Pons (tissue), 1 donor: ENCODE measurements around the gene GRM2.

Experiments
- DNase-seq: peaks from one replicate; pipeline ENCODE4 v3.0.0-alpha.2; 2016; ENCODE audit warnings: low spot score

Gene GRM2

DNA sequence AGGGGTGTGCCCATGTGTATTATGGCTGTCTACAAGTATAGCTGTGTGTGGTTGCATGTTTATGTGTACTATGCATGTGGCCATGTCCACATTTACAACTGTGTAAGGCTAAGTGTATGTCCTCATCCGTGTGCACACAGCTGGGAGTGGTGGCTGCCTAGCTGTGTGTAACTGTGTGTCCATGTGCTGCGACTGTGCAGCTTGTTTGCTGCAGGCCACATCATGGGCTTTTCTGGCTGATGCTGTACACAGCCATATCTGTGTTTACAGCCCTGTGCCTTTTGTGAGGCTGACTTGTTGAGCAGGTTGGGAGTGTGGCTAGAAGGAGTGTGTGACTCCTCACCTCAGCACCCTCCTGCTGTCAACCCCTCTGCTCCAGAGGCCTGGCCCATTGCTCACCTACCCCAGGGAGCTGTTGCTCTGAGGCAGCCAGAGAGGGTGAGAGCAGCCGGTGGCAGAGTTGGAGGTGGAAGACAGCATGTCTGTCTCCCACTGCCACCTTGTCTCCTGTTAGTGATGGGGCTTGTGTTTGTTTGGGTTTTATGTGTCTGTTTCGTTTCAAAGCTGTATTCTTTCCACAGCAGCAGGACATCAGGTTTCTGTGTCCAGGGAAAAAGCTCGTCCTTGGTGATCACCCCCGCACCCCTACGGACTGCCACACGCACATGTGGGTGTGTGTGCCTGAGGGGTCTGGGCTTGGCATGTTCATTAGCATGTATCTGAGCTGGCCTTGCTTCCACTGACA is 1.4 kb upstream of the GRM2 start:
- no peak for DNase-seq

DNA sequence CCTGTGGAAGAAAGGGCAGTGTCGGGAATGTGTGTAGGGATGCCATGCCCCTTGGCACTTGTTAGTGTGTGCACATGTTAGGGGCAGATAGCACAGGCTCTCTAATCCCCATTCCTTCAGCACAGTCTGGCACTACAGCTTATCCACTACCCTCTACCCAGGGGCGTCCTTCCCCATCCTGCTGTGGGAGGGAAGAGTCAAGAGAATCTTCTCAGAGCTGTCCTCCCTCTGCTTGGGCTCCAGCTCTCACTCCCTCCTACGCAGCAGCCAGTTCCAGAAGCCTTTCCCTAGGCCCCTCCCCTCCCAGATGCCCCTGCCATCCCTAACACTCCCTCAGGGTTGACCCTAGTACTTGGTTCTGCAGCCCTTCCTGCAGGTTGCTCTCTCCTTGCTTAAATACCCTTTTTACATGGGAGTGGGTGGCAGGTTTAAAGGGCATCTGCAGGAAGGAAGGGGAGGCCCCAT is 815 bp upstream of the GRM2 start:
- DNase-seq: no peak

DNA sequence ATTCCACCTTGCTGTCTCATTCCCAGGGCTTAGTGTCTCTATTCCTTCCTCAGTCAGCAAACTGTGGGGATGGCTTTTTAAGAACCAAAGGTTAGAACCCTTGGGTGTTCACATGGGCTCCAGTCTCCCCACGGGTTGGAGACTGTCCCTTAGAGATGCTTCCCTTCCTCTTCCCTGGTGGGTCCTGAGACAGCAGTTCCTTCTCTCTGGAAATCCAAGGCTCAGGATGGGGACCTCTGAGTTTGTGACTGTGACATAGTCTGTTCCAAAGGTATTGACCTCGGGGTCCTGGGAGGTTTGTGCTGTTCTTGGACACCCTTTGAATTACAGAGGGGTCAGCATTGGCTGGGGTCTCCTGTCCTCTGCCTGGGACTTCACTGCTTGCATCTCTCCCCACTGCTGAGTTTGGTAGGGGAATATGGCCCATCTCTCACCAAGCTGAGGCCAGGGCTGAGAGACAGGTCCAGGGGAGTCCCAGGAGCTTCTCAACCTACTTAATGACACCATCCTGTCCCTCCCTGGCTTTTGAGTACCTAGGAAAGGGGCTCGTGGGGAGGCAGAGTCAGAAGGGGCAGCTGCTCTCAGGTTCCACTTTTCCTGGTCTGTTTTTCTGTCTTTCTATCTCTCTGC is 1.5 kb downstream of the GRM2 start:
- DNase-seq: no peak

DNA sequence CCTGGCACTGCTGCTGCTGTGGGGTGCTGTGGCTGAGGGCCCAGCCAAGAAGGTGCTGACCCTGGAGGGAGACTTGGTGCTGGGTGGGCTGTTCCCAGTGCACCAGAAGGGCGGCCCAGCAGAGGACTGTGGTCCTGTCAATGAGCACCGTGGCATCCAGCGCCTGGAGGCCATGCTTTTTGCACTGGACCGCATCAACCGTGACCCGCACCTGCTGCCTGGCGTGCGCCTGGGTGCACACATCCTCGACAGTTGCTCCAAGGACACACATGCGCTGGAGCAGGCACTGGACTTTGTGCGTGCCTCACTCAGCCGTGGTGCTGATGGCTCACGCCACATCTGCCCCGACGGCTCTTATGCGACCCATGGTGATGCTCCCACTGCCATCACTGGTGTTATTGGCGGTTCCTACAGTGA is 2.1 kb downstream of the GRM2 start:
- DNase-seq: no peak

DNA sequence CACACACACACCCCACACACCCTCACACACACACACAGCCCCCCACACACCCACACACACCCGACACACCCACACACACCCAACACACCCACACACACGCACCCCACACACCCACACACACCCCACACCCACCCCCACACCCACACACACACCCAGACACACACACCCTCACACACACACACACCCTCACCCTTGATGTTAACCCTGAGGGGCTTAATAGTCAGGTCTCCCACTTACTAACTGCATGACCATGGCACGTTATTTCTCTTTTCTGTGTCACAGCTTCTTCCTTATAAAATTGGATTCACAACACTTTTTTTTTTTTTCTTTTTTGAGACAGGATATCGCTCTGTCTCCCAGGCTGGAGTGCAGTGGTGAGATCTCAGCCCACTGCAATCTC is 2.8 kb downstream of the GRM2 start:
- no peak for DNase-seq

DNA sequence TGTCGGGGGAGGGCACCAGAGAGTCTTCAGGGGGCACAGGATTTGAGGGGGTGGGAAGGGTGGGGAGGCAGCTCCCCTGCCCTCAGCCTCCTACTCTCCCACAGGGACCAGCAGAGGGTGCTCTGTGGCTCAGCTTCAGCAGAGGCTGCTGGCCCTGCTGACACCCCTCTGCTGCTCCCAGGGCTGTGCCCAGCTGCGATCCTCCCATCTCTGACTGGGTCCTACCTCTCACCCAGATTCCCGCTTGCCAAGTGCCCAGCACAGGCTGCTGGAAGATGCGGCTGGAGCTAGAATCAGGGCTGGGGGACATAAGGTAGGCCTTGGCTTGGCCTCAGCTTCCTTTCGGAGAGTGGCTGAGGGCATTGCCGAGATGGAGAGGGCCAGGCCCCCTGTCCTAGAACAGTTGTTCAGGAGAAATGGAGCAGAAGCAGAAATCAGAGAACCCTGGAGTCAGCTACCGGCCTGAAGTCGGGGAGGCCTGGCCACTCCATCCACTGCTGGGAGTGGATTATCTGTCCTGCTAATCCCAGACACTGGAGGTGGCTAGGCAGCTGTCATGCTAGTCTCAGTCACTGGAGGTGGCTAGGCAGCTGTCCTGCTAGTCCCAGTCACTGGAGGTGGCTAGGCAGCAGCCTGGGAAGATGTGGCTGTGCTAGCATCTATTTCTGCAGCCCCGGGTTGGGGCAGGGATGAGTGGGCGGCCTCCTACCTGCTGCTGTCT is 3.9 kb downstream of the GRM2 start:
- no peak for DNase-seq

DNA sequence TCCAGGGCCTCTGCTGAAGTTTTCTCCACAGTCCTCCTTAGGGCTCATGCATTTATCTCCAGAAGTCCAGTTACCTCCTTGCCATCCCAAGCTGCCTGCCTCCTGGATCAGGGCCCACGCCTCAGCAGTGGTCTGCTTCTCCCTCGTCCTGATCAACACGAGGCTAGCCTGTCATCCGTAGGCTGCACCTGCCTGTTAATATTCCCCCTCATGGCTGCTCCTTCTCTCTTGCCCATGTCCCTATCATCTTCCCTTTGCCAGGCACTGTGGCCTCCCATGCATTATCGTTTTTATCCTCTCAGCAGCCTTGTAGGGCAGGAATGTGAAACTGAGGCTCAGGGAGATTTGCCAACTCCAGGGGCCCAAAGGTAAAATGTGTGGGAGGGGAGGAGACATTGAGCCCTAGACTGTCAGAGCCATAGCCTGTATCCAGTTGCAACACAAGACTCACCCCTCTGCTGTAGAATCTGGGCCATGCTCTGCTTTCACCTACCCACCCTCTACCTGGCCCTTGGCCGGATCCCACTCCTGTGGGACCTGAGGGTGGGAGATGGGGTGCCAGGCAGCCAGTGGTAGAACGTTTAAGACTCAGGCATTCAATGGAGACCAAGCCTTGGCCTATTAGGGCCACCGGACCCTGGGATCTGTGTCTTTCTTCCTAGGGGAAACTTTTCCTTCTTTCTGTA is 4.6 kb downstream of the GRM2 start:
- no peak for DNase-seq

DNA sequence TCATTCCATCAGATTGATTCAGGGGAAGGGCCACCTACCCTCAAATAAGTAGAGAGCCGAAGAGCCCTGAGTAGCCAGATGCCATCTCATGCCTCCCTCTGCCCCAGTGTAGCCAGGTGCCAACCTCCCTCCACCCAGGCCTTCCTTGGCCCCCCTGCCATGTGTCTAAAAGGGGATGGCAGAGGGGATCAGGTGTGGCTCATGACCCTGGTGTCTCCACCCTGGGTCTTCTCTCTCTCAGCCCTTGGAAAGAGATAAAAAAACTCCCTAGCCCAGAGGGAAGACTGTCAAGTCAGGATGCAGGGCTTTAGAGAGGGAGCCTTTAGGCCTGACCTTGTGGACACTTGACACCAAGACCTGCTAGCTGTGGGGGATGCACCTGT is 5.2 kb downstream of the GRM2 start:
- no peak for DNase-seq

DNA sequence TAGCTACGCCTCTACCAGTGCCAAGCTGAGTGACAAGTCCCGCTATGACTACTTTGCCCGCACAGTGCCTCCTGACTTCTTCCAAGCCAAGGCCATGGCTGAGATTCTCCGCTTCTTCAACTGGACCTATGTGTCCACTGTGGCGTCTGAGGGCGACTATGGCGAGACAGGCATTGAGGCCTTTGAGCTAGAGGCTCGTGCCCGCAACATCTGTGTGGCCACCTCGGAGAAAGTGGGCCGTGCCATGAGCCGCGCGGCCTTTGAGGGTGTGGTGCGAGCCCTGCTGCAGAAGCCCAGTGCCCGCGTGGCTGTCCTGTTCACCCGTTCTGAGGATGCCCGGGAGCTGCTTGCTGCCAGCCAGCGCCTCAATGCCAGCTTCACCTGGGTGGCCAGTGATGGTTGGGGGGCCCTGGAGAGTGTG is 5.7 kb downstream of the GRM2 start:
- DNase-seq: no peak

DNA sequence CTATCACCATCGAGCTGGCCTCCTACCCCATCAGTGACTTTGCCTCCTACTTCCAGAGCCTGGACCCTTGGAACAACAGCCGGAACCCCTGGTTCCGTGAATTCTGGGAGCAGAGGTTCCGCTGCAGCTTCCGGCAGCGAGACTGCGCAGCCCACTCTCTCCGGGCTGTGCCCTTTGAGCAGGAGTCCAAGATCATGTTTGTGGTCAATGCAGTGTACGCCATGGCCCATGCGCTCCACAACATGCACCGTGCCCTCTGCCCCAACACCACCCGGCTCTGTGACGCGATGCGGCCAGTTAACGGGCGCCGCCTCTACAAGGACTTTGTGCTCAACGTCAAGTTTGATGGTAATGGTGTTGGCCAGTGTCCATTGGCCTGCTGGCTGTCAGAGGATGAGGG is 6.1 kb downstream of the GRM2 start:
- no peak for DNase-seq

DNA sequence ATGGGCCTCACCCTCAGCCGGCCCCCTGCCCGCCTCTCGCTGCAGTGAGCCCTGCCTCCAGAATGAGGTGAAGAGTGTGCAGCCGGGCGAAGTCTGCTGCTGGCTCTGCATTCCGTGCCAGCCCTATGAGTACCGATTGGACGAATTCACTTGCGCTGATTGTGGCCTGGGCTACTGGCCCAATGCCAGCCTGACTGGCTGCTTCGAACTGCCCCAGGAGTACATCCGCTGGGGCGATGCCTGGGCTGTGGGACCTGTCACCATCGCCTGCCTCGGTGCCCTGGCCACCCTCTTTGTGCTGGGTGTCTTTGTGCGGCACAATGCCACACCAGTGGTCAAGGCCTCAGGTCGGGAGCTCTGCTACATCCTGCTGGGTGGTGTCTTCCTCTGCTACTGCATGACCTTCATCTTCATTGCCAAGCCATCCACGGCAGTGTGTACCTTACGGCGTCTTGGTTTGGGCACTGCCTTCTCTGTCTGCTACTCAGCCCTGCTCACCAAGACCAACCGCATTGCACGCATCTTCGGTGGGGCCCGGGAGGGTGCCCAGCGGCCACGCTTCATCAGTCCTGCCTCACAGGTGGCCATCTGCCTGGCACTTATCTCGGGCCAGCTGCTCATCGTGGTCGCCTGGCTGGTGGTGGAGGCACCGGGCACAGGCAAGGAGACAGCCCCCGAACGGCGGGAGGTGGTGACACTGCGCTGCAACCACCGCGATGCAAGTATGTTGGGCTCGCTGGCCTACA is 8.5 kb downstream of the GRM2 start:
- DNase-seq: no peak

DNA sequence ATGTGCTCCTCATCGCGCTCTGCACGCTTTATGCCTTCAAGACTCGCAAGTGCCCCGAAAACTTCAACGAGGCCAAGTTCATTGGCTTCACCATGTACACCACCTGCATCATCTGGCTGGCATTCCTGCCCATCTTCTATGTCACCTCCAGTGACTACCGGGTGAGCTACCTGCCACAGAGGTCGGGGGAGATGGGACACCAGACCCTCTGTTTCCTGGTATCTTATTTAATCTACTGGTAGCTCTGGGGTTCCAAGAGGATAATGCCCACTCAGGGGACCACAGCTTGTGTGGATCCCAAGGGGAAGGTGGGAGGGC is 9.1 kb downstream of the GRM2 start:
- no peak for DNase-seq

DNA sequence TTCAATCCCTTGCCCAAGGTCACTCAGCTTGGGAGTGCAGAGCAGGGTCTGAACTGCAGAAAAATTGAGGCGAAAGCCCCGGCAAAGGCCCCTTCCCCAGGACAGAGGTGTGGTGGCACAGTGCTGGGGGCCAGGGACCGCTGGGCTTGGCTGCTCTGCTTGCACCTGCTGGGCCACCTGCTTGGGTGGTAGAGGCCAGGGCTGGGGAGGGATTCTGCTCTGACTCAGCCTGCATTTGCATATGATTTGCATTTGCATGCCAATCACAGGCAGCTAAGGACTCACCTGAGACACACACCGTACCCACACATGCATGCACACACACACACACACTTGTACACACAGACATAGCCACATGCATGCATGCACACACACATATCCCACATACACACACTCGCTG is 9.9 kb downstream of the GRM2 start:
- DNase-seq: no peak

DNA sequence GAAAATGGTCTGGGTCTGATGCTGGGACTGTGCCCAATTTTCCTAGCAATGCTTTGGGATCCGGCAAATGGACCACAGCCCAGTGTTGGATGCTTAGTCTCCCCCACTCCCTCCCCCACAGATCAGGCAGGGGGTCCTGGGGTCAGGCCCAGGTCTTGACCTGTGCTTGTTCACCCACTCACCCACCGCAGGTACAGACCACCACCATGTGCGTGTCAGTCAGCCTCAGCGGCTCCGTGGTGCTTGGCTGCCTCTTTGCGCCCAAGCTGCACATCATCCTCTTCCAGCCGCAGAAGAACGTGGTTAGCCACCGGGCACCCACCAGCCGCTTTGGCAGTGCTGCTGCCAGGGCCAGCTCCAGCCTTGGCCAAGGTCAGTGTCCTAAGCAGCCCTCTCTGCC is 10.6 kb downstream of the GRM2 start:
- no peak for DNase-seq

DNA sequence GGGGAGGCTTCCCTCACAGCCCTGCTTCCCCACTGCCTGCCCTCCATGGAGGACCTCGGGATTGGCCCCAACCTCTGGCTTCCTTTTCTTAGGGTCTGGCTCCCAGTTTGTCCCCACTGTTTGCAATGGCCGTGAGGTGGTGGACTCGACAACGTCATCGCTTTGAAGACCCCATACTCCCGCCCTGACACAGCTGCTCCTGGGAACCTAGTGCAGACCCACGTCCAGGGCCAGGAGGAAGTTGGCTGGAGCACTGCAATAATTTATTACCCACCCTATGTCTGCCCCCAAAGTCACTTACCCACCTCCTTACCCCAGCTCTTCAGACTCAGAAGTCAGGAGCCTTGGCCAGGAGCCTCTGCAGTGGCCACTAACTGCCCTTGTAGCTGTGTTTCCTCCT is 11.1 kb downstream of the GRM2 start:
- DNase-seq: no peak

DNA sequence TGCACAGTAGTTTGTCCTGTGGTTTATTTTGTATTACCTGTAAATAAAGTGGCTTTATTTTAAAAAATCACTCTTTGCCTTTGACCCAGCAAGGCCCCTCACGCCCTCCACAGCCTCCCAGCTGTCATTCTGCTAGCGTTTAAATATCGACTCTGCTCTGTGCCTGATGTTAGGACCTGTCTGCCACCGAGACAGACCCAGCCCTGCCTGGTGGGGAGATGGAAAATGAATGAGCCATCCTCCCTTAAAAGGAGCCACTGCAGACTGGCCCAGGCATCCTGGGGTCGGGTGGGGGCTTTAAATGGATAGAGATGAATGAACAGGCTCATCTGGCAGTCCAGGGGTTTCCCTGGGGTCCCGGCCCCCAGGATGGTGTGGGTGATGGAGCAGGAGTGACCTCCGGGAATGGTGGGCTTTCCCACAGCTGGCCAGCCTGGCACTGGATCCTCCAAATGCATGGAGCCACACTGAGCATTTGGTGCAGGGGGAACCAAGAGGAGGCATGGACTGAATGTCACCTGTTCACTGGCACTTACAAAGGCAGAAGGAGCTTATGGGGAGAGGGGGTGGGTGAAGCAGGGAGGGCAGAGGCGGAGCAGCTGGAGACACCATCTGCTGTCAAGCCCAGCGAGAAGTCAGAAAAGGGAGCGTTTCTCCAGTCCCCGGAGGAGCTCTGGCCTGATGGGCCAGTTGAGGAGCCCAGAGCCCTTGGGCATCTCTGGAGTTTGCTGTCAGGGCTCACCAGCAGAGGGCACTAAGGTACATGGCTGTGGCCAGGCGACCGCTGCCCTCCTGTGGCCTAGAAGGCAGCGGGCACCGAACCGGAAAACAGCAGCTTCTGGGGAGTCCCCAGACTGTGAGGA is 11.9 kb downstream of the GRM2 start:
- peak; percentile 23 for DNase-seq

DNA sequence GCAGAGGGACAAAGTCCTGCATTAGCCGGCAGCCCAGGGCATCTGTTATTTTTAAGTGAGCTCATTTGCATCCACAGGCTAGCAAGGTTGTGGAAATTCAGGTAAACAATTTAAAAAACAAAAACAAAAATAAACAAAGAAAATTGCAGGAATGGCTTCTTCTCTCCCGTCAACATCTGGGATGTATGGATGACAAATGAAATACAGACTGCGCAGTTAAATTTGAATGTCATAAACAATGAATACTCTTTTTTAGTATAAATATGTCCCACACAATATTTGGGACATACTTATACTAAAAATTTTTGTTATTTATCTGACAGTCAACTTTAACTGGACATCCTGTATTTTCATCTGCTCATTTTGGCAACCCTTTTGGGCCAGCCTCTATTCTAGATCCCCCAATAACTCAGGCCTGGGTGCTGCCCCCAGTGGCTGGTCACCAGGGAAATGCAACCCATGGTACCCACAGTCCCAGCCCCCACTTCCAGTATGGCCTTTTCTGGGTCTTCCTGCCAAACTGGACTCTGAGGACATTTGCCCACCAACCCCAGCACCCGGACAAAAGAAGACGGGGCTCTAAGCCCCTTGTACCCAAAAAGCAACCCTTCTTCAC is 12.7 kb downstream of the GRM2 start:
- no peak for DNase-seq

DNA sequence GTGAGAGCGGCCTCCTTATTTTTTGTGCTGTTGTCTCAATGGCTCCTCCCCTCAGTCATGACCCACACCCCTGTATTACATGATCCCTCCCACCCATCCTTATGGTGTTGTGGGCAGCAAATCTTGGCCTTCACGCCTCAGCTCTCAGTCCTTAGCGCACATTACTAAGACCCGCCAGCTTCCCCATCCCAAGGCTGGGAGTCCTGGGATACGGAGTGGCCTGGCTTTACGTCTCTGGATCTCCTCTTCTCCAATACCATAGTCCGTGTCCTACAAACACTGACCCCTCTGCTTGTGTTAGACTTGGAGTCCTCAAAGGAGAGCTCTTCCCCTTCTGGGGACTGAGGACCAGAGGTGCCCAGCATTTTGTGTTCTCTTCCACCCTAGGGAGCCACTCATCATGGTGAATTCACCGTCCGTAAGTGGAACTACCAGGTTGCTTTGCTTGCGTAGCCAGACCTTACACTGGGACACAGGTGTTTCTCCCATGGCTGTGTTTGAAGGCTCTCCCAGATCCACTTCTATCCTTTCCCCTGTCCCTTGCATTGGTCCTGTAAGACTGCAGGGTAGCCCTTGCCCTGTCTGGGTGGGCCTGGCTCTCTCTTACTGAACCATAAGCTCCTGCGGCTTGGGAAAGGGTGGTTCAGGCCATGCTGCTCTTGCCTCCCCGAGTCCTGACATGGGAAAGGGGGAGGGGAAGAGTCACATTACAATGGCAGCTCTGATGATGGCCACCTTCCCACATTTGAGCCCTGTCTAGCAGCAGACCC is 13.6 kb downstream of the GRM2 start:
- no peak for DNase-seq

DNA sequence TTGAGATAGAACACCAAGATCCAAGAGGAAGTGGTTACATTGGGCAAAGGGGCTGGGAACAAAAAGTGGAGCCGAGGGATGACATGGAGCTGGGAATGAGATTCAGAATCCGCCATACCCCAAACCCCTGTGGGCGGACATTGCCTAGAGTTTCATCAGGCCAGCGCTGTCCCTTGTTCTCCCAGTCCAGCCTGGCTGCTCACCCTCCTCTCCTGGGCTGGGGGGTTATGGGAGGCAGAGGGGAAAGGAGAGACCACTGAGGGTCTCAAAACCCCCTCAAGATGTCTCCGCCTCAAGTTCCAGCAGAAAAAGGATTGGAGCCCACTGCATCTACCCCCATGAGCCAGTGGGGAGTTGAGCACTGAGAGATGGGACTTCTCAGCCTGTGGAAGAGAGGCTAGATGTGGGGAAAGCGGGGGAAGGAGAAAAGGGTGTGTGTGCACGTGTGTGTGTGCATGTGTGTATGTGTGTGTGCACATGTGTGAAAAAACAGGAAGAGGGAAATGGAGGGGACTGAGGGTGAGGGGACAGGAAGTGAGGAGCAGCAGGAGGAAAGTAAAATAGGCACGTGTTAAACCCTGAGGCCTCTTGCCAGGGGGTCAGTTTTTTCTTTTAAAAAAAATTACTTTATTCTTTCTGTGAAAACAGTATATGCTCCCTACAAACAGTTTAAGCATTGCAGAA is 14.3 kb downstream of the GRM2 start:
- no peak for DNase-seq
